Body of pancreas (tissue), 4 donors: ENCODE data around the gene DHRS1.
A peak's percentile ranks its signal among the peaks of the same experiment; 100 is the strongest.

Source experiments
- CTCF ChIP-seq, 7 experiments: fragments of 450-650 bp in 4 of 7; fragments of 200-600 bp in 3 of 7; sonication (generic) in 3 of 7; IDR thresholded peaks; one replicate each; pipeline ENCODE4 v1.5.1; 2016 to 2019; ENCODE audit warnings: antibody characterized with exemption in 7 of 7
- POLR2A ChIP-seq, 3 donors: fragments of 450-650 bp; IDR thresholded peaks; one replicate each; pipeline ENCODE4 v1.6.1; 2016; ENCODE audit warnings: antibody characterized with exemption in 3 of 3, mild to moderate bottlenecking in 2 of 3

GRCh38 chr14:24329736-24330135 is 30.2 kb upstream of the DHRS1 start:
- no peak for TF ChIP-seq CTCF (IDR thresholded peaks at IDR 0.05)
- TF ChIP-seq POLR2A (IDR thresholded peaks at IDR 0.05), result peak in 1 of 3 donors; percentile 23
